Left lobe of liver (tissue), 2 donors: ENCODE measurements around the gene ZFR. TPM values are rescaled to one million over a fixed set of nuclear protein-coding genes. Genes with fewer than 3 reads are reported as not detected.

ENCODE experiments used
- ATAC-seq: fragments of 200-7000 bp; cut with Tn5 transposase; one replicate; pipeline ENCODE4 v1.9.1; 2020; ENCODE audit warnings: mild to moderate bottlenecking, moderate library complexity
- DNase-seq: peaks from one replicate; pipeline ENCODE4 v3.0.0-alpha.2; 2020; ENCODE audit warnings: low spot score
- total RNA-seq: library from RNA; stranded (reverse); gene quantifications from one replicate; pipeline ENCODE4 v1.2.1, GENCODE V29; 2021
- donor health status: DM: no; HTN: no; CAD: no; lungs with moderate emphysema.
- donor health status: DM: no; HTN: yes; CAD: no.

ZFR gene
- total RNA-seq = 18.2 TPM

DNA sequence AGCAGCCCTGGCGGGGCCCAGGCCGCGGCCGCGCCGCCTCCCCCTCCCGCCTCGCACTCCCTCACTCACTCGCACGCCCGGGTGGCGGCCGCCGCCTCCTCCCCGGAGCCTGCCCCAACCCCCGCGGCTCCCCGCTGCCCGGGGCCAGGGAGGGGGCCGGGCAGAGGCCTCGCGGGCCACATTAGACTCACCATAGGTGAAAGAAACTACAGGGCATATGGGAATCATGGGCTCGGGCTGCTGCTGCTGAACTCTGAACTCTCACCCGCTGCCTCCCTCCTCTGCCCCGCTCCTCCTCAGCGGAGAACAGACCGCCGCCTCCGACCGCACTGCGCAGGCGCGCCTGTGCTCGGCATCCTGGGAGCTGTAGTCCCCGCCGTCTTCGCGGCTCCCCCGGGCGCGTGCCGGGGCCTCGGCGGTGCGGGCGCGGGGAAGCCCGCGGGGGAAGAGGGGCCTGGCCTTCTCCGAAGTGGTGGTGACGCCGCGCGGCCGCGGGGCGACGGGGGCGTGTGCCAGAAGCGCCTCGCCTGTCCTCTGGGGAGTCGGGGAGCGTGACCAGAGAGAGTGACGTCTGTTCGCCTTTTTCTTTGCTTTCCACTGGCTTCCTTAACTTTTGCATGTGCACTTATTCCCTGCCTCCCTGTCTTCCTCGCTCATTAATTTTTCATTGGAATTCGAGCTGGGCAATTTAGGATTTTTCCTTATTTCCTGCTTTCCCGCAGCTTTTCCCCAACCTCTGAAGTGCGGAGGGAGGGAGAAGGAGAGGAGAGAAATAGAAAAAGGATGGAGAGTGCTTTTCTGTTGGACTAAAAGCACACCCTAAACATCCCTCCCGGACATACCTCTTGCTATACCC, at the start of gene ZFR:
Gene ZFR (minus strand): TSS at position 310 of the 856 bp plus-strand sequence. CDS start 82 bp downstream, at position 228.
- DNase-seq (peak; percentile 94), ATAC-seq (peak; percentile 97)

DNA sequence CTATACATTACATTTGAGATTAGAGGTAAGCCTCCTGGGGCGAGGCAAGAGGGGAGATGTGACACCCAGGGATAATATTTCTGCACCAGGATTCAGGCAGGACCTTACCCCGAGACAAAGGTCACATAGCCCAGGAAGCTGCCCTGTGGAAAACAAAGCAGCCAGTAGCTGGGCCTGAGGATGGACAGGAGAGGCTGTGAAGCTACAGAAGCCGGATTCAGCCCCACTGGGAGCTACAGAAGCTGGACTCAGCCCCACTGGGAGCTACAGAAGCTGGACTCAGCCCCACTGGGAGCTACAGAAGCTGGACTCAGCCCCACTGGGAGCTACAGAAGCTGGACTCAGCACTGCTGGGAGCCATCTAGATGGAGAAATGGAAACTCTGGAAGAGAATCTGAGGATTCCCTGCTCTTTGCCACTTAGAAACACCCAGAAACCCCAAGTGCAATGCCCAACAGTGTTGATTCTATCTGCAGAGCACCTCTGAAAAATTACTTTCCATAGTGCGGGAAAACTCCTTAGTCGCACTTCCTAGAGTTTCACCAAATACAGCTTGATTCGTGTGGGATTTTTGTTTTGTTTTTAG, 46.5 kb upstream of the ZFR start:
- DNase-seq (no peak), ATAC-seq (peak; percentile 53)

DNA sequence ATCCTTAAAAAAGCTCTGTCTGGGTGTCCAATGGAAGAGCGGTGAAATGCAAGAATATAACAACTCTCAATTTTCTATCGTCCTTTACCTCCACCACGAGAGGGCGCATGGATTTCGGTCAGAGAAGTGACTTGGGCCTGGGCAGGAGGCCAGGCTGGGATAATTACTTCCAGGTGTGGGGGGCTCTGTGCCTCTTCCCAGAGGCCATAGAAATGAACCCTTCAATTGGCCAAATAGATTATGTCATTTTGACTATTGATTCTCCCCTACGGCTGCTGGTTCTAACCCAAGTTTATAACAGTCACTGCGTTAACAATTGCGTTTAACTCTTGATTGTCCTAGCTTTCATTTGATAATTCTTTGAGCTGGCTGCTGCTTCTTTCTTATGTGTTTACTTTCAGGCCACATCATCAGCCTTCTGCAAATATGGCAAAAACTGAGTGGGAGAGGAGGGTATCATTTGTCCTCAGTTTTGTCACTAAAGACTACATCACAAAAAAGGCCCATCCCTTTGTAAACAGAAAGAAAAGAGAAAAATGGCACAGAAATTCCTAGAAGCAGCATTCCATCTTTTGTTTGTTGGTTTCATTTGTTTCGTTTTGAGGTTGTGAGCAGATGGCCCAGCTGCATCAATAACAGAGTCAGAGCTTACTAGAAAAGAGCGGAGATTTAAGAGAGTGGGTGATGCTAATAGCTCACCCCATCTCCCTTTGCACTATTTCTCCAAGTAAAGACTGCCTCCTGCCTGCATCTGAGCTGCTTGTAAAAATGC, 45.4 kb upstream of the ZFR start:
- peak; percentile 72 for DNase-seq
- peak; percentile 95 for ATAC-seq

DNA sequence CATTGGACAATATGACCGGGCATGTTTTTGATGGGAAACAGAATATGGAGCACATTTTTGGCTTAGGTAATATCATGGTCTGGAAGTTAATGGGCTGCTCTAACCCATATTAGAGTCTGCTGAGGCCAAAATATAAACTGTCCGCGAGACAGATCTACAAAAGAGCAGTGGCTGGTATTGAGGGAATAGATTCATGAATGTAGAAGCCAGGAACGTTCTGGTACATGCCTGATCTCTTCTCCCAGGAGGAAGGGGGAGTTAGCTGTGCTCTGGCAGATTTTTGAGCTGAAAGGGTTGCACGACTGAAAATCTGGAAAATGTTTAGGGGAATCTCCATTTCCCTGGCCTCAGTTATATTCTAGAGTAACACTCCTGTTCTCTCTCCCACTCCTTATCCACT, 42.9 kb upstream of the ZFR start:
- ATAC-seq = no peak
- DNase-seq = no peak

DNA sequence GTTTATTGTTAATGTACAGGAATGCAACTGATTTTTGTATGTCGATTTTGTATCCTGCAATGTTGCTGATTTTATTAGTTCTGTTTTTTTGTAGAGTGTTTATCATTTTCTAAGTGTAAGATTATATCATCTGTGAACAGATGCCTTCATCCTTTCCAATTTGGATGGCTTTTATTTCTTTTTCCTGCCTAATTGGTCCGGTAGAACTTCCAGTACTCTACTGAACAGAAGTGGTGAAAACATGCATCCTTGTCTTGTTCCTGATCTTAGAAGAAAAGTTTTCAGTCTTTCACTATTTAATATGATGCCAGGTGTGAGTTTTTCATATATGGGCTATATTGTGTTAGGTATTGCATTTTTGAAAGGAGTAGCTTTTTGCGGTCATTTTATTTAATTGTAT, 42.5 kb upstream of the ZFR start:
- DNase-seq (no peak), ATAC-seq (no peak)

DNA sequence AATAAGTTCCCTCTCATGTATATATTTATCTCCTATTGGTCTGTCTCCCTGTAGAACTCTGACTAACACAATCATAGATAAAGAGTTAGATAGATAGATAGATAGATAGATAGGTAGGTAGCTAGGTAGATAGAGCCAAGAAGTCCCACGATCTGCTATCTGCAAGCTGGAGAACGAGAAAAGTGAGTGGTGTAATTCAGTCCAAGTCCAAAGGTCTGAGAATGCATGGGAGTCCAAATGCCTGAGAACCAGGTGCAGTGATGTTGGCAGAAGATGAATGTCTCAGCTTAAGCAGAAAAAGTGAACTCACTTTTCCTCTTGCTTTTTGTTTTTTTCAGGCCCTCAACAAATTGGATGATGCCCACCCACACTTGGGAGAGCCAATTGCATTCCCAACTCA, 37.7 kb upstream of the ZFR start:
- DNase-seq = no peak

DNA sequence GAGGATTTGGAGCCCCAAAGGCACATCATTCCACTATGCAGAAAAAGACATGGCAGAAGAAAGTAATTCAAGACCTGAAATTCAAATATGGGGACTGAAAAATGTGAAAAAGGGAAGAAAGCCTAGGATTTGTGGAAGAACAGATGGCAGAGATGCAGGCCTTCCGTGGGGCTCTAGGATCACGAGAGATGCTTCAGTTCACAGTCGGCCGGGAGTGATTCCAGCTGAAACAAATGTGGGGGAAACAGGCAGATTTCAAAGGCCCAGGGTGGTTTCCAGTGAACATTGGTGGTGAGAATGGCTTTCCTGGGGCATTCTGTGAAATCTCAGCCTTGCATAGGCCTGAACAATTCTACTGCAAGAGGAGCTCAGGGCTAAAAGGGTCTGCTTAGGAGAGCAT, 34.6 kb upstream of the ZFR start:
- ATAC-seq (no peak), DNase-seq (no peak)

More for the DNA sequence above, 37.7 kb upstream of the ZFR start:
- peak; percentile 81 for ATAC-seq

DNA sequence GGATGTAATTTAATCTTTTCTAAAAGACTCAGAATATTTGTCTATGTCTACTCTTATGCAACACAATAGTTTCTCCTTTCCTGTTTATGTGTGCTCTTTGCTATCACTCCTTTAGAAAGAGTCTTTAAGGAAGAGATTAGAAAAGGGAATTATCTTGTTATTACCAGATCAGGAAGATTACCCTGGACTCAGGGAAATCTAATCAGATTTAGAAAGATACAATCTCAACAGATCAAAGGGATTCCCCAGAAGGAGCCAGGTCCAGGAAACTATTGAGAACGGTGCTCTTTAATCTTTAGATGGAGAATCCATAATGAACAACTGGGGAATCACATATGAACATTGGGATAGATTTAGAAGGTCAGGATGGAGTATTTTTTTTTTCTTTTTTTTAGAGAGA, 32.4 kb upstream of the ZFR start:
- DNase-seq (no peak), ATAC-seq (no peak)

DNA sequence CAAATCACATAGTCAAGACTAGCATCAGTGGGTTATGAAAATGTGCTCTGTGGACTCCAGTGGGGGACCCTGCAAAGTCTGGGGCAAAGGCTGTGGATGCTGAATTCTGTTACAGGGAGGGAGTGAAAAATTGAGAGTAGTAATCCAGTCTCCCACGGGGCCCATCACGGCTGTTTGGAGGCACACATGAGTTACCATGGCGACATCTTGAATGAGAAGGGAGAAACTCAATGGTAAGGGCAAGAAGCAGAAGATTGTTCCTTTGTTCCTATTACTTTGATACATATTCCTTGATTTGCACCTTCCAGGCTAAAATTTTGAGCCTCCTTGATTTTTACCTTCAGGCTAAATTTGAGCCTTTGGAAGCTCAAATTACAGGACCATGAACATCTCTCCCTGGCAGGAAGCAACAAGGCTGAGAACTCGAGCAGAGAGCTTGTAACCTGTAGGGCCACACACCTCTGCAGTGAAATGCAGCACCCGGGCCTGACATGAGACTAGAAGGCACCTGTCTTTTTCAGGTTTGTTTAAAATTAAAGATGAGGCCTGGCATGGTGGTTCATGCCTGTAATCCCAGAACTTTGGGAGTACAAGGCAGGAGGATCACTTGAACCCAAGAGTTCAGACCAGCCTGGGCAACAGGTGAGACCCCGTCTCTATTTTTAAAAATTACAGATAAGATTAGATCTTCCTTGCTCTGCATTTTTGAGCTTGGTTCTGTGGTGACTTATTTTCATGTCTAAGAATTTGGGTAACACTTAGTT, 31.0 kb upstream of the ZFR start:
- ATAC-seq (no peak), DNase-seq (no peak)

DNA sequence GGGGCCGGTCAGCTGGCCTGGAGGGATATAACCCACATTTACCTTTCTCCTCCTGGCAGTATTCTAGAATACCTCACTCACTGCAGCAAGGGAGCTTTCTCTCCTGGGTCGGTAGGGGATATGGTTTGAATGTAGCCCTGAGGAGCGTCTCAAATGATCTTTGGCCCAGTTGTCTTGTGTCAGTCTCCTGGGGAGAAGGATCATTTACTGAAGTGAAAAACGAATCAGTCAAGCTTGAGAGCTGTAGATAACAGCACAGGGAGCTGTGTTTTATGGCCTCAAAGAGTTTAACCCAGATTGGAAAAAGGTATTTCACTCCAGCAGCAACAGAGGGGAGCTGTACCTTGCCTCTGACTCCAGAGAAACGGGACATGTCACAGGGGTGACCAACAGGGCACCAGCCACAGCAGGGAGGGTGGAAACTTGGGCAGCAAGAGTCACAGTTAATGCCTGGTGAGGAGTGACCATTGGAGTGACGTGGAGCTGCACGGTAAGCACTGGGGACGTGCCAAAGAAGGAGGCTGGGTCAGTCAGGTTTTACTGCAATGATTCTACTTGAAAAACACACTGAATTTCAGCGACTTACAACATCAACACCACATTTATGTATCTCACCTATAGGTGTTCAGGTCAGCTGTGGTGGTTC, 29.8 kb upstream of the ZFR start:
- ATAC-seq (no peak), DNase-seq (no peak)

DNA sequence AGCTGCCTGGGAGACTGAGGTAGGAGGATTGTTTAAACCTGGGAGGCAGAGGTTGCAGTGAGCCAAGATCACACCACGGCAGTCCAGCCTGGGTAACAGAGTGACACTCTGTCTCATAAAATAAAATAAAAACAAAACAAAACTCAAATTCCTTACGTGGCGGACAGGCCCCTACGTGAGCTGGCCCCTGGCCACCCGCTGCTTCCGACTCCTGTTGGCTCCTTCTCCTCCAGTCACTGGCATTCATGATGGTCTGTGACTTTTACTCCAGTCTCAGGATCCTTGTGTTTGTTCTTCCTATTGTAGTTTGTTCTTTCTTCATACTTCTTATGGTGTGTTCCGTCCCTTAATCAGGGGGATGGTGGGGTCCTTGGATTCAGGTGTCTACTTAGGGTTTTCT, 28.5 kb upstream of the ZFR start:
- no peak for DNase-seq

DNA sequence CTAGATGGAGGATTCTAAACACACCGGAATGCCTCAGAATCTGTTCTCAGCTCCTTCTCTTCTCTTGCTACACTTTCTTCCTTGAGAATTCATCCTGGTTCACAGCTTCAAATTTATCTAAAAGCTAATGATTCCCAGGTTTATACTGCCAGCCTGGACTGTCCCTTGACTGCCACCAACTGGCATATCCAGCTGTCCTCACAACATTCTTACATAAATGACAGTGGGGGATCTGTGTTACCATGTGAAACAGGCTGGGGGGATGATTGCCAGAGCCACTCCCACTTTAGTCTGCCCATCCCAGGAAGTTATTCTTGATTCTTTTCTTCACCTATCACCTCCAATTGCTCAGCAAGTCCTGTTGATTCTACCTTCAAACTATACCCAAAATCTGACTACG, 27.2 kb upstream of the ZFR start:
- DNase-seq = no peak
- ATAC-seq = peak; percentile 88

More for the DNA sequence above, 28.5 kb upstream of the ZFR start:
- ATAC-seq = no peak

DNA sequence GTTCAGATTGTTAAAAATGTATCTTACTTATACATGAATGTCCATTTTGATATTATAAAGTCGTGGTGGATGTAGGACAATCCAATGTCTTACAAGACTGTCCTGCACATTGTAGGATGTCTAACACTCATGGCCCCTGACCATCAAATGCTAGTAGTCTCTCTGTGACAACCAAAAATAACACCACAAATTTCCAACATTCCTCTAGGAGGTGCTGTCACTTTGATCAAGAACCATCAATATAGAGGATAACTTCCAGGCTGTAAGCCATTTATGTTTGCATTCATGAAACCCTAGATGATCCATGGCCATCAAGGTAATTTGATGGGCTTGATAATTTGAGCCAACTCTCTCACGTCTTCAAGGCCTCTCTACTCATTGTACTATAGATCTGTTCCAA, 20.5 kb upstream of the ZFR start:
- ATAC-seq (no peak), DNase-seq (no peak)

DNA sequence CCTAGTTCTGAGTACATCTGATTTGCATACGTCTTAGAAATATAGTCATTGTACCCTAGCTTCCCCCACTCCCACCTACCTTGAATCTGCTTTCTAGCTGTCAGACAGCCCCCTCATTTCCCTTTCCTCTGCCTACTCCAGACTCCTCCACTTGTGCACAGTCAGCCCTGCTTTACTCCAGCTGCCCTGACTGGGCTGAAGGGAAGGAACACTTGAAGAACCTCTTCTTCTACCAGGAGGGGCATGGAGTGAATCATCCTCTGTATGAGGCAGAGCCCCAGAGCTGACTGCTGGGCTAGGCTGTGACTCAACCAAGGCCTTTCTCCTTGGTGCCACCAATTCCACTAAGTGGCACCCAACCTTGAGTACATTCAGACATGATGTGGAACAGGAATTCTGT, 18.1 kb upstream of the ZFR start:
- DNase-seq (no peak), ATAC-seq (no peak)

DNA sequence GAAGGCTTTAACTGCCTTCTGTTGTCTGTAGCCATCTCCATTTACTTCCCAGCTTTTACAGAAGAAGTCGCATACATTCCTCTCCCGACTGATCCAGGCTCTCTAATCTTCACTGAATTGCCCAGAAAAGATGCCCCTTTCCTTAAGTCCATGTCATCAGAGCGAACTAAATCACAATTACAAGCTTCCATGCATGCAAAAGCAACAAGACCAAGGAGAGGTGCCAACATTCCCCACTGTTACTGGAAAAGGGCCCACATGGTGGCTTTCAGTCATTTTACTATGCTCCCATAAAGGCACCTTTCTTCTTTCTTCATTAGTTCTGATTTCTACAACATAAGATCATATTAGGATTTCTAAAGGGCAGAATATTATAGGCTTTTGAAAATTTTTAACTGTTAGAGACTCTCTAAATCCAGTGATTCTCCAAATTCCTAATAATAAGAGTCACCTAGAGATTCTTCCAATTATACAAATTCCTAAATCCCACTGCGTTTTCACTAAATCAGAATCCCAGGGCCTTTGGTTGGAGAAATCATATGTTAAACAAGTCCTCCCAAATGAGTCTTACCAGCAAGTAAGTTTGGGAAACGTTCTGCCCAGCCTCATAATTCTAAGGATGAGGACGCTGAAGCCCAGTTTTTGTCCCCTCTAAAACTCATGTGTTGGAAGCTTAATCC, 17.0 kb upstream of the ZFR start:
- DNase-seq (no peak), ATAC-seq (no peak)

DNA sequence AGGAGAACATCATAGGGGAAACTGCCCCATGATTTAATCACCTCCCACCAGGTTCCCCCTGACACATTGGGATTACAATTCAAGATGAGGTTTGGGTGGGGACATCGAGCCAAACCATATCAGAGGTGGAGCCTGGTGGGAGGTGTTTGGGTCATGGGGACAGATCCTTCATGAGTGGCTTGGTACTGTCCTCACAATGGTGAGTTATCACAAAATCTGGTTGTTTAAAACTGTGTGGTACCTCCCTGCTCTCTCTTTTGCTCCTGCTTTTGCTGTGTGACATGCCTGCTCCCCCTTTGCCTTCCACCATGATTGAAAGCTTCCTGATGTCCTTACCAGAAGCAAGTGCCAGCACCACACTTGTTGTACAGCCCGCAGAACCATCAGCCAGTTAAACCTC, 16.2 kb upstream of the ZFR start:
- DNase-seq = no peak
- no peak for ATAC-seq

DNA sequence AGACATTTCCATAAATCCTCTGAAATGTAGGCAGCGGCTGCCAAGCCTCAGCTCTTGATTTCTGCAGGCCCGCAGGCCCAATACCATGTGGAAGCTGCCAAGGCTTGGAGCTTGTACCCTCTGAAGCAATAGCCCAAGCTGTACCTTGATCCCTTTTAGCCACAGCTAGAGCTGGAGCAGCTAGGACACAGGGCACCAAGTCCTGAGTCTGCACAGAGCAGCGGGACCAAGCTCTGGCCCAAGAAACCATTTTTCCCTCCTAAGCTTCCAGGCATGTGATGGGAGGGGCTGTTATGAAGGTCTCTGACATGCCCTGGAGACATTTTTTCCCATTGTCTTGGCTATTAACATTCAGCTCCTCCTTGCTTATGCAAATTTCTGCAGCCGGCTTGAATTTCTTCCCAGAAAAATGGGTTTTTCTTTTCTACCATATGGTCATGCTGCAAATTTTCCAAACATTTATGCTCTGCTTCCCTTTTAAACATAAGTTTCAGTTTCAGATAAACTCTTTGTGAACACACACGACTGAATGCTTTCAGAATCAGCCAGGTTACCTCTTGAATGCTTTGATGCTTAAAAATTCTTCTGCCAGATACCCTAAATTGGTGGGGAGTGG, 14.4 kb upstream of the ZFR start:
- peak; percentile 87 for DNase-seq
- ATAC-seq = peak; percentile 98

DNA sequence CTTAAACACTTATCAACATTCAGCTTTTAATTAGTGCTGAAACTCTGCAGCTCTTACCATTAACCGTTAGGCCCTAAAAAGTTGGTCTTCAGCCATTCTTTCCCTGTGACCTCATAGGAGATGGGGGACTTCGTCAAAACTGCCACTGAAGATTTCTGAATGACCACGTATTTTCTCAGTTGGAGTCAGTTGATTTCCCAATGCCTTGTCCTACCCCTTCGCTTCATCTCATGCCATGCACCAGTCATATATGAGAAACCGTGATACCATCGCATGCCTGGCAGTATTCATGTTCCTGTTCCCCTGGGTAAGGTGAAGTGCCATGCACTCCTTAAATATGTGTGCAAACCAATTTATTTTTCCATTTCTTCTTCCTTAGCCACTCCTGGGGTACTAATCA, 10.8 kb upstream of the ZFR start:
- DNase-seq (no peak), ATAC-seq (no peak)

DNA sequence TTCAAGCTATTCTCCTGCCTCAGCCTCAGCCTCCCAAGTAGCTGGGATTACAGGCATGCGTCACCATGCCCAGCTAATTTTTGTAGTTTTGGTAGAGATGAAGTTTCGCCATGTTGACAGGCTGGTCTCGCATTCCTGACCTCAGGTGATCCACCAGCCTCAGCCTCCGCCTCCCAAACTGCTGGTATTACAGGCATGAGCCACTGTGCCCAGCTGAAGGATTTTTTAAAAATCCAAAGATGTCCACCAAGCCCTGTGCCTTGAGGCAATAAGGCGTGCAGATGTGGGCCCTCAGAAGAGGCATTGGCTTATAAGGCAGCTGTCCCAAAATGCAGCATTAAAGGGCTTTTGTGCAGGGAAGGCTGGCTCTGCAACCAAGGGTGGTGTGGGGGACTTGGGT, 10.3 kb upstream of the ZFR start:
- ATAC-seq (no peak), DNase-seq (no peak)

DNA sequence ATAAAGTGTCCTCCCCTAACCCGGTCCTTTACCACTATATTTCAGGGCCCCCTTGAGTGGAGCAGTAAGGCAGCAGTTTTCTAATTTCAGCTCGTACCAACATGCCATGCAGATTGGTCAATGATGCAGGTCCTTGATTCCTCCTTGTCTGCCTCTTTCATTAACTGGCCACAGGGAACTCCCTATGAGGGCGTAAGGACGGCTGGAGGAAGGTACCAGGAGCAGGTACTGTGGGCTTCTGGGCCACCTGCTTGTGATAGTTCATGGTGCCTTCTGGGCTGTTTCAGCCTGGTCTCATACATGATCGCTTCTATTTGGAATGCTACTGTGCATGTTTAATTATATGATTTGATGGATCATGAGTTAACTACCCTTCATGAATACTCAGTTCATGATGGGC, 9.4 kb upstream of the ZFR start:
- DNase-seq = no peak
- ATAC-seq = no peak
